IMR-90 (cell line): ENCODE measurements around the gene PALM3.

Source experiments
- CEBPB ChIP-seq: IDR thresholded peaks from 2 replicates; pipeline ENCODE4 v1.6.1; 2012; ENCODE audit warnings: low read depth, low read length, improper control_type of control experiment
- CTCF ChIP-seq: conservative IDR thresholded peaks from 2 replicates; pipeline ENCODE4 v1.5.1; 2012; ENCODE audit warnings: mild to moderate bottlenecking, low read depth, low read length, improper control_type of control experiment
- NFE2L2 ChIP-seq: fragments of 150-350 bp; IDR thresholded peaks from 2 replicates; pipeline ENCODE4 v1.6.1; 2016; ENCODE audit warnings: low read depth, mild to moderate bottlenecking, low read length
- RCOR1 ChIP-seq: IDR thresholded peaks from 2 replicates; pipeline ENCODE4 v1.6.1; 2012; ENCODE audit warnings: mild to moderate bottlenecking, low read length, improper control_type of control experiment; ENCODE audit not compliant: insufficient replicate concordance
- USF2 ChIP-seq: fragments of 150-350 bp; IDR thresholded peaks from 2 replicates; pipeline ENCODE4 v1.6.1; 2017; ENCODE audit warnings: mild to moderate bottlenecking, antibody characterized with exemption, low read length, low read depth

- TF ChIP-seq CTCF (no peak), NFE2L2 (no peak), CEBPB (no peak), RCOR1 (no peak), USF2 (no peak)
Measured at GRCh38 chr19:14110650-14111049, 48.8 kb upstream of the PALM3 start.
